GM21423 (cell line): Measurements from ENCODE around the gene MYO15B.

Experiments used
- ATAC-seq: cut with Tn5 transposase; IDR thresholded peaks from one replicate; pipeline ENCODE4 v1.9.1; 2021; ENCODE audit warnings: mild to moderate bottlenecking, moderate library complexity; ENCODE audit not compliant: unreplicated experiment

MYO15B gene

GRCh38 chr17:75587675-75588595 is at the start of gene MYO15B:
TSS of gene MYO15B (plus strand) at chr17:75587800. CDS start at chr17:75588058, 258 bp downstream.
- ATAC-seq, result no peak

DNA sequence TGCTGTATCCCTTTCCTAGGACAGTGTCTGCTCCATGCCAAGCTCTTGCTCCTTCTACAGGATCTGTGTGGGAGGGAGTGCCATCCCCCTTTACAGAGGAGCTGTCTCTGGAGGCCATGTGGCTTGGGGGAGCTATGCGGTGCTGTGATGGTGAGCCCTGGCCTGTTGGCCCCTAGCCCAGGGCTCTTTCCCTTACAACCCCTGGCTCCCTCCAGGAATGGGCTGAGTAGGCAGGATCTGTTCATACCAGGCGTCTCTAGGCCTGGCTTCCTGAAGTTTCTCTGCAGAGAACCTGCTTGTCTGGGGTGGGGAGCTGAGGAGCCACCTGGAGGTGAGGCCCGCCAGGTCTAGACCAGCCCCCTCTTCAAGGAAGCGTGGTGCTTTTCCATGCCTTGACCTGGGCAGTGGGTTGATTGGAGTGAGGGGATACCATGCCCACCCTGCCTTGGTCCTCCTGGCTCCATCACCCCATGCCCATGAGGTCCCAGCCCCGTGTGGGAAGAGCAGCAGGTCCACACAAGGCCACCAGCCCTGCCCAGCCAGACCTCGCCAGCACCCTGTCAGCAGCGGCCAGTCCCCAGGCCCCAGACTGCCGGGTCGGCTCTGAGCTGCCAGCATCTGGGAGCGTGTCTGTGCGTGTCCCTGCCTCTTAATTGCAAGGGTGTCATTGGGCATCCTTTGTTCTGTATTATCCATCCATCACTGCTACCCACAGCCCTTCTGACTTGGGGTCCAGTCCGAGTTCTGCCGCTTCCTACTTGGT is 47.5 kb upstream of the MYO15B start:
- ATAC-seq, result no peak

- ATAC-seq, result no peak
These were observed 46.6 kb upstream of the MYO15B start for GRCh38 chr17:75540923-75541503.

GRCh38 chr17:75542229-75542628 is 45.4 kb upstream of the MYO15B start:
- no peak for ATAC-seq

GRCh38 chr17:75542728-75543336 is 44.8 kb upstream of the MYO15B start:
- no peak for ATAC-seq

DNA sequence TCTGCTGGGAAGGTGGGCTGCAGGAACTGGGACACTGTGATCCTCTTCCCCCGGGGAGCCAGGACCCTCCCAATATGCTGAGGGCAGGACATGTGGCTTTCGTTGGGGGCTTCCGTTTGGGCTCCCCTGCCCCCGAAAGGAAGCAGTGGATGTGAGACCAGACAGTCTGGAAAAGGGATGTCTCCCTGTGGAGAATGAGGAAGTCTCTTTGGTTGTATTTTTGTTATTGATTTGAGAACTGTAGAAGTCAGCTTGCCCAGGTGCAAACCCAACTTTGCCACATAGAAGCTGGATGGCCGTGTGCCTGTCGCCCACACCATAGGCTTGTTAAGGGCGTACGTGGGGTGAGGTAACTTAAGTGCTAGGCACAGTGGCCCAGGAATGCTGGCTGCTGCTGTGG is 43.4 kb upstream of the MYO15B start:
- ATAC-seq, result no peak

DNA sequence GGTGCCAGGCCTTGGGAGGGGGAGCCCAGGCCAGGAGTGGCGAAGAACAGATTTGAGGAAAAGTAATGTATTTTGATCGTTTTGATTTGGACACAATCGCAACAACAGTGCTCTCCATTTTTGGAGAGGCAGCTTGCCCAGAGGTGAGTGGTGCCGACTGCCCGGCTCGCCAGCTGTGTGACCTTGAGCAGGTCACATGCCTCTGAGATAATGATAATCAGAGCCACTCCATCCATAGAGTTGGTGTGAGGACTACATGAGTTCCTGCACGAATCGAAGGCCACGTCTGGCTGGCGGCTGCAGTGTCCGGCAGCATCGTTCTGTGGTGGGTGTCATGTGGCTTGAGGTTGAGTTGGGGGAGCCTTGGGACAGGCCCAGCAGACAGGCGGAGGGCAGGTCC is 41.4 kb upstream of the MYO15B start:
- no peak for ATAC-seq

DNA sequence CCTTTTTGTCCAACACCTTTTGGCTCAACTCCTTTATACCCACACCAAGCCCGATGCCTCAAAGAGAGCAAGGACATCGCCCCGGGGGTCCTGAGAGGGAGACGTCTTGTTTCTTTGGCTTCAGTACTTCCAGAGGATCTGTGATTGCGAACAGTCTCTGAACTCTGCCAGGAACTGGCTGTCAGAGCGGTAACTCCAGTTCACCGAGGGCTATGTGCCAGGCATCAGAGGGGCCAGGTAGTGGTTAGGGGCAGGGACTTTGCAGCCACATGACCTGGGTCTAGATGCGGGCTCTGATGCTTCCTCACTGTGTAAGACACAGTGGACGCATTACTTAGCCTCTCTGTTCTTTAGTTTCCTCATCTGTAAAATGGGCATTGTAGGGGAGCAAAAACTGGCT is 40.5 kb upstream of the MYO15B start:
- ATAC-seq, result no peak

DNA sequence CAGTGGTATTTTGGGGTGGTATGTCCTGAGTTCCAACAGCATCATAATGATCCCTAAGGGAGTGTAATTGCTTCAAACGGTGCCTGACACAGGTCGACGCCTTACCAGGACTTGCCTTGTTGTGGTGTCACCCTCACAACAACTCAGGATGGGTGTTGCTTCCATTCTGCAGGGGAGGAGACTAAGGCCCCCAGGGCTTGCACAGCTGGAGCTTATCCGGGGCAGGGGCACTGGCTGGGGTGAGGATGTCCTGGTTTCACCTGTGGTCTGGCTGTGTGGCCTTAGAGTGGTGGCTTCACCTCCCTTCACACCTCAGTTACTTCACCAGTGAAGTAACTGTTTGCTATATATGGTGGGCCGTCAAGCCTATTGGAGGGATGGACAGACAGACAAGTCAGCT is 38.8 kb upstream of the MYO15B start:
- no peak for ATAC-seq

GRCh38 chr17:75549246-75550138 is 38.1 kb upstream of the MYO15B start:
- ATAC-seq, result no peak

GRCh38 chr17:75550139-75550465 is 37.5 kb upstream of the MYO15B start:
- no peak for ATAC-seq

GRCh38 chr17:75551266-75551665 is 36.3 kb upstream of the MYO15B start:
- no peak for ATAC-seq

GRCh38 chr17:75552425-75553294 is 34.9 kb upstream of the MYO15B start:
- no peak for ATAC-seq

GRCh38 chr17:75553295-75554110 is 34.1 kb upstream of the MYO15B start:
- ATAC-seq, result no peak

DNA sequence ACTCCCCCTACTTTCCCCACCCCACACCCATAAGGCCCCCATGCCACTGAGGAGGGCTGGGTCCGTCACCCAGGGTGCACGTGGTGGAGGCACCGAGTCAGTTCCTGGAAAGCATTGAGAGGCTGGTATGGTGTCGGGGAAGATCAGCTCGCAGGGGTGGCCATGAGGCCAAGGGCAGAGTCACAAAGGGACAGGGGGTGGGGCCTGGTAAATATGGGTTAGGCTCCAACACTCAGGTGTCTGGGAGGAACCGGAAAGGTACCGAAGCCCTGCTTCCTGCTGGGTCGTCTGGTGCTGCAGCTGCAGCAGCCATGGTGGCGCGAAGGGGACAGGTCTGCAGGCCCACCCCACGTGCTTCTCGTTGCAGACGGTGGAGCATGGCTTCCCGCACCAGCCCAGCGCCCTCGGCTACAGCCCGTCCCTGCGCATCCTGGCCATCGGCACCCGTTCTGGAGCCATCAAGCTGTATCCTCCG is 31.9 kb upstream of the MYO15B start:
- no peak for ATAC-seq

DNA sequence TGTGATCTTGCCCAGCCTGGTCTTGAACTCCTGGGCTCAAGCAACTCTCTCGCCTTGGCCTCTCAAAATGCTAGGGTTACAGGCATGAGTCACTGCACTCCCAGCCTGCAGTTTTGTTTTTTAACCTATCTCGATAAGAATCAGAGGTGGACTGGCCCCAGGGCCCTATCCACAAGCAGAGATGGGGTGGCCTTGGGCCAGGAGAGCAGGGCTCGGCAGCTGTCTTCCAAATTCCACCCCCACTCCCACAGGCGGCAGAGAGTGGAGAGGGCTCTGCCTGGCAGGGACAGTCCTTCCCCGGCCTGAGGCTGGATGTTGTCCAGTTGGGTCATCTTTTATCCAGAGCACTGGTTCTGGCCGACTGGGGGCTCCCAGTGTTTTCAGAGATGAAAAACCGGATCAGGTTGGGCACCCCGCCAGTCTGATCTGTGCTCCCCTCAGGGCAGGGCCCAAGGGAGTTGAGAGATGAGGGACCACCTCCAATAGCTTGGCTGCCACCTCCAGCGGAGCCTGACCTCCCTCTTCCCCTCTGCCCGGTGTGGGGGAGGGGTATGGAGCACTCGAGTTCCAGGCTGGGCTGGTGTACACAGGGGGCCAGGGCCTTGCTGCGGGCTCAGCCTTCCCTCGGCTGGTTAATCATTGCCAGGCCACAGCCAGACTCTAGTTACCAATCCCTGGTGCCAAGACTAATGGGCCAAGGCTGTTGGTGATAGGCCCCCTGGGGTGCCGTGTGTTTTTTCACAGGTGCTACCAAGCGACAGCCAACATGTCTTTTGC is 30.3 kb upstream of the MYO15B start:
- ATAC-seq, result no peak

- no peak for ATAC-seq
These were observed 29.5 kb upstream of the MYO15B start for GRCh38 chr17:75557852-75558665.
